Gastrocnemius medialis (tissue), 4 donors: Measurements from ENCODE around the gene PRPF31. TPM values are rescaled to one million over a fixed set of nuclear protein-coding genes. Genes with fewer than 3 reads are reported as not detected.

ENCODE experiments used
- ATAC-seq, 2 donors: fragments of 150-250 bp; one replicate each; pipeline ENCODE4 v1.9.1; 2016
- DNase-seq, 2 donors: peaks; one replicate each; pipeline ENCODE4 v3.0.0-alpha.2; 2019
- H3K27ac ChIP-seq, 4 donors: fragments of 200-600 bp; sonication (generic); 1 replicate in 1 of 4; 2 replicates in 3 of 4; pipeline ENCODE4 v1.5.1; 2016 to 2018; ENCODE audit warnings: mild to moderate bottlenecking in 2 of 4, moderate library complexity in 1 of 4
- H3K27me3 ChIP-seq, 3 donors: fragments of 200-600 bp; sonication (generic) in 2 of 3; 1 replicate in 1 of 3; 2 replicates in 2 of 3; pipeline versions ENCODE4 v1.5.1 to v1.6.0; 2016 to 2019; ENCODE audit warnings: mild to moderate bottlenecking in 1 of 3, moderate library complexity in 1 of 3
- H3K36me3 ChIP-seq, 2 donors: fragments of 200-600 bp; sonication (generic) in 1 of 2; one replicate each; pipeline ENCODE4 v1.5.1; 2017 to 2018
- H3K4me1 ChIP-seq, 2 donors: fragments of 200-600 bp; sonication (generic) in 1 of 2; one replicate each; pipeline ENCODE4 v1.5.1; 2016 to 2017; ENCODE audit warnings: mild to moderate bottlenecking in 2 of 2
- H3K4me3 ChIP-seq, 4 donors: fragments of 200-600 bp; sonication (generic) in 3 of 4; 1 replicate in 1 of 4; 2 replicates in 3 of 4; pipeline ENCODE4 v1.5.1; 2016 to 2019; ENCODE audit warnings: mild to moderate bottlenecking in 2 of 4
- H3K9me3 ChIP-seq, 3 donors: fragments of 200-600 bp; sonication (generic) in 2 of 3; 1 replicate in 1 of 3; 2 replicates in 2 of 3; pipeline ENCODE4 v1.5.1; 2016 to 2019
- POLR2A ChIP-seq, 2 donors: fragments of 450-650 bp; IDR thresholded peaks; one replicate each; pipeline ENCODE4 v1.6.1; 2017; ENCODE audit warnings: antibody characterized with exemption in 2 of 2, mild to moderate bottlenecking in 2 of 2, moderate library complexity in 2 of 2
- in situ Hi-C, 4 donors: fragments of 200-750 bp; cut with MboI; loops; one replicate each; pipeline versions ENCODE4 v1.15.0 to v1.8.0; 2017; ENCODE audit warnings: low sequenced_read_pairs in 4 of 4
- intact Hi-C: fragments of 100-400 bp; cut with DNase I; formaldehyde crosslinking; loops from one replicate; pipeline ENCODE4 v1.15.1; 2023; ENCODE audit warnings: low total_unique reads
- total RNA-seq, 4 donors: library from RNA; depleted of rRNA; stranded (reverse); fragments of >200 nt; gene quantifications; one replicate each; pipeline versions ENCODE4 v1.1.0 to v1.2.3, GENCODE V29; 2016
- TF ChIP-seq, protein P1 (sequence below), 5 experiments: fragments of 450-650 bp in 3 of 5; fragments of 200-600 bp in 2 of 5; sonication (generic) in 2 of 5; IDR thresholded peaks in 4 of 5; conservative IDR thresholded peaks in 1 of 5; 1 replicate in 4 of 5; 2 replicates in 1 of 5; pipeline ENCODE4 v1.5.1; 2016 to 2019; ENCODE audit warnings: antibody characterized with exemption in 5 of 5, mild to moderate bottlenecking in 3 of 5, moderate library complexity in 3 of 5

PRPF31 gene, protein sequence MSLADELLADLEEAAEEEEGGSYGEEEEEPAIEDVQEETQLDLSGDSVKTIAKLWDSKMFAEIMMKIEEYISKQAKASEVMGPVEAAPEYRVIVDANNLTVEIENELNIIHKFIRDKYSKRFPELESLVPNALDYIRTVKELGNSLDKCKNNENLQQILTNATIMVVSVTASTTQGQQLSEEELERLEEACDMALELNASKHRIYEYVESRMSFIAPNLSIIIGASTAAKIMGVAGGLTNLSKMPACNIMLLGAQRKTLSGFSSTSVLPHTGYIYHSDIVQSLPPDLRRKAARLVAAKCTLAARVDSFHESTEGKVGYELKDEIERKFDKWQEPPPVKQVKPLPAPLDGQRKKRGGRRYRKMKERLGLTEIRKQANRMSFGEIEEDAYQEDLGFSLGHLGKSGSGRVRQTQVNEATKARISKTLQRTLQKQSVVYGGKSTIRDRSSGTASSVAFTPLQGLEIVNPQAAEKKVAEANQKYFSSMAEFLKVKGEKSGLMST
- 10 to 100 TPM; 26.6 to 39.4 (median 37.2) TPM for total RNA-seq

DNA sequence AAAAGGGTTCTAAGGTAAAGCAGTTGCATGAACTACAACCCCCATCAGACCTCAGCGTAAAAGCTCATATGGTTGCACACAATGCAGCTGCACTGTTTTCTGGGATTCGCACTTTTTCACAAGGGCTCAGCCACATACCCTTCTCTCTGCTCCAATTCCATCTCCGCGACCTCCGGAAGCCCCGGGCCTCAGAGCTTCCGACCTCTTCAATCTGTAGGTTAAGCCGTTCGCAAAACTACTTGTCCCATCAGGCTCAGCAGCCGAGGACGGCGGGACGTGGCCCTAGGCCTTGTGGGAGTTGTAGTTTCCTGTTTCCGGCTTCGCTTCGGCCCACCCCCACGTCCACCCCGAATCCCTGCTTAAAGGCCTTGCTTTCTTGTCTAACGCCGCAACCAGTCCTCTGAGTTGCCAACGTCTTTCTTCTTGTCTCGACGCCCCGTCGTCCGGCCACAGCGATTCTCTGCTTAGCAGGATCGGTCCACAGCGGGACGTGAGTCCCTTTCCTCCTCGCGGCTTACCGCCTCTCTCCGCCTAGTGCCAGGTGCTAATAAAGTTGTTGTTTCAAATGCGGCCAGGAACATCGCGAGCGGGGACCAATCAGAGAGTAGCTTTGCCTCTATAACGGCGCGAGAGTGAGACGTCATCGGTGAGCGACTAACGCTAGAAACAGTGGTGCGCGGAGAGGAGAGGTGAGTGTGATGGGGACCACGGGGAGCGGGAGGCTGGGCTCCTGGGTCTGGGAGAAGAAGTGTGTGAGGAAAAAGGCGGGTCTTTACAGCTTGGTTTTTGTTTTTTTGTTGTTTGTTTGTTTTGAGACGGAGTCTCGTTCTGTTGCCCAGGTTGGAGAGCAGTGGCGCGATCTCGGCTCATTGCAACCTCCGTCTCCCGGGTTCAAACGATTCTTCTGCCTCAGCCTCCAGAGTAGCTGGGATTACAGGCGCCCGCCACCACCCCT is at the start of gene PRPF31, which contains the start of gene TFPT:
Gene PRPF31 (plus strand): TSS at position 646 of the 955 bp plus-strand sequence. CDS start 2,525 bp downstream, outside the sequence.
Gene TFPT (minus strand): TSS at position 549 of the 955 bp plus-strand sequence. CDS start 388 bp downstream, at position 161.
- in situ Hi-C loops (loop anchor here in 1 of 4 donors (10.0 to 25.0 kb wide), 2 partner anchors 141 to 997 kb away; partner anchors contain the start of gene PPP1R12C), intact Hi-C loops (loop anchor here (1.0 kb wide), 4 partner anchors 13 to 349 kb away; partner anchors contain the start of gene NDUFA3)
- peaks cover 0 to 31% of the 10 kb centered on the region in 2 donors for H3K36me3 ChIP-seq
- no peaks in the 10 kb centered on the region for H3K27me3 ChIP-seq
- peak within 1 kb of the TSS; percentile 87 to 99 (median 90) for H3K27ac ChIP-seq
- peaks cover 21% of the 10 kb centered on the region in 2 donors for H3K4me1 ChIP-seq
- peak; percentile 63 to 76 for TF ChIP-seq POLR2A (IDR thresholded peaks at IDR 0.05)
- TF ChIP-seq, protein P1, sequence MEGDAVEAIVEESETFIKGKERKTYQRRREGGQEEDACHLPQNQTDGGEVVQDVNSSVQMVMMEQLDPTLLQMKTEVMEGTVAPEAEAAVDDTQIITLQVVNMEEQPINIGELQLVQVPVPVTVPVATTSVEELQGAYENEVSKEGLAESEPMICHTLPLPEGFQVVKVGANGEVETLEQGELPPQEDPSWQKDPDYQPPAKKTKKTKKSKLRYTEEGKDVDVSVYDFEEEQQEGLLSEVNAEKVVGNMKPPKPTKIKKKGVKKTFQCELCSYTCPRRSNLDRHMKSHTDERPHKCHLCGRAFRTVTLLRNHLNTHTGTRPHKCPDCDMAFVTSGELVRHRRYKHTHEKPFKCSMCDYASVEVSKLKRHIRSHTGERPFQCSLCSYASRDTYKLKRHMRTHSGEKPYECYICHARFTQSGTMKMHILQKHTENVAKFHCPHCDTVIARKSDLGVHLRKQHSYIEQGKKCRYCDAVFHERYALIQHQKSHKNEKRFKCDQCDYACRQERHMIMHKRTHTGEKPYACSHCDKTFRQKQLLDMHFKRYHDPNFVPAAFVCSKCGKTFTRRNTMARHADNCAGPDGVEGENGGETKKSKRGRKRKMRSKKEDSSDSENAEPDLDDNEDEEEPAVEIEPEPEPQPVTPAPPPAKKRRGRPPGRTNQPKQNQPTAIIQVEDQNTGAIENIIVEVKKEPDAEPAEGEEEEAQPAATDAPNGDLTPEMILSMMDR (IDR thresholded peaks at IDR 0.05 in 4 of 5, conservative IDR thresholded peaks at IDR 0.05 in 1 of 5) = peak in 1 of 5 experiments; percentile 24
- H3K4me3 ChIP-seq = peak within 1 kb of the TSS; percentile 69 to 98 (median 91)
- DNase-seq (peak; percentile 94 to 95), ATAC-seq (peak; percentile 95 to 97)
- H3K9me3 ChIP-seq = no peaks in the 10 kb centered on the region

DNA sequence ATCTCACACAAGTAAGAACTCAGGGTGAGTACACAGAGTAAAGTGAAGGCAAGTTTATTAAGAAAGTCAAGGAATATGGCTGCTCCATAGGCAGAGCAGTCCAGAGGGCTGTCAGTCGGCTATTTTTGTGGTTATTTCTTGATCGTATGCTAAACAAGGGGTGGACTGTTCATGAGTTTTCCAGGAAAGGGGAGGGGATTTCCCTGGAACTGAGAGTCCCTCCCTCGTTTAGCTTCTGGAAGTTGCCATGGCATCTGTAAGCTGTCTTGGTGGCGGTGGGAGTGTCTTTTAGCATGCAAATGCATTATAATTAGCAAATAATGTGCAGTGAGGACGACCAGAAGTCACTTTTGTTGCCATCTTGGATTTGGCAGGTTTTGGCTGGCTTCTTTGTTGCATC is 46.1 kb upstream of the PRPF31 start:
- no peak for ATAC-seq
- DNase-seq = no peak
- Histone ChIP-seq H3K4me1 (no peaks in the 10 kb centered on the region), H3K9me3 (no peaks in the 10 kb centered on the region), H3K27me3 (no peaks in the 10 kb centered on the region), H3K4me3 (no peak overlapping the region), H3K27ac (no peak overlapping the region), H3K36me3 (no peaks in the 10 kb centered on the region)
- in situ Hi-C loops (no loop called here), intact Hi-C loops (no loop called here)
- no peak for TF ChIP-seq POLR2A (IDR thresholded peaks at IDR 0.05)
- TF ChIP-seq, protein P1 (IDR thresholded peaks at IDR 0.05 in 4 of 5, conservative IDR thresholded peaks at IDR 0.05 in 1 of 5) = no peak

DNA sequence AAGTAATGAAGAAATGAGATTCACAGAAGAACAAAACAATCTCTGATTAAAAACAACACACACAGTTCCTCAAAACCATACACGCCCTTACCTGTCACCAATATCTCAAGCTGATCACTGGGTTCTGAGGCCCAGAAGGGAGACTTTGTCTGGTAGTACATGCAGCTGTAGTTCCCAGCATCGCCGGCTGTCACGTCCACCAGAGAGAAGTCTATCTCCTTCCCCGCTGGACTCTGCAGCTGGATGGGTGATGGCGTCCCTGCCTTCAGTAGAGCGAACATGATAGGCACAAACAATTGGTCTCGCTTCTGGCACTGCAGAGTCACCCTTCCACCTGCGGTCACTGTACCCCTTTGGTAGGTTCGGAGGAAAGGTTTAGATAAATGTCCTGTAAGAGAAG is 41.7 kb upstream of the PRPF31 start:
- intact Hi-C loops = no loop called here
- no peak overlapping the region for H3K4me3 ChIP-seq
- H3K36me3 ChIP-seq = no peaks in the 10 kb centered on the region
- no peak for TF ChIP-seq POLR2A (IDR thresholded peaks at IDR 0.05)
- TF ChIP-seq, protein P1 (IDR thresholded peaks at IDR 0.05 in 4 of 5, conservative IDR thresholded peaks at IDR 0.05 in 1 of 5) = no peak
- in situ Hi-C loops = no loop called here
- H3K4me1 ChIP-seq = no peaks in the 10 kb centered on the region
- ATAC-seq = no peak
- H3K9me3 ChIP-seq = no peaks in the 10 kb centered on the region
- H3K27ac ChIP-seq = no peak overlapping the region
- no peaks in the 10 kb centered on the region for H3K27me3 ChIP-seq
- no peak for DNase-seq

DNA sequence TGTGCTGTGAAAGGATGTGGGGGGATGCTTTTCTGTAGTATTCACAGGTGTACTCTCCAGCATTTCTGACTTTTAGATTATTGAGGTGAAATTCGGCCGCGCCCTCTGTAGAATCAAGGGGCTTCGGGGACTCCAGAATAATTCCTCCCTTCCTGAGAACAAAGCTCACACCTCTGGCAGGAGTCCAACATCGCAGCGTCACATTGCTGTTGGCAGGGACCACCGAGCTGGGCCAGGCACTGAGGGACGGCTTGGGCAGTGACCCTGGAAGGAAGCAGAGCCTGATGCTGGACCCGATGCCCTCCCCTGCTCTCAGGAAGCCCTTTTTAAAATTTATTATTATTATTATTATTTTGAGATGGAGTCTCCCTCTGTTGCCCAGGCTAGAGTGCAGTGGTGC is 40.7 kb upstream of the PRPF31 start:
- DNase-seq (no peak), ATAC-seq (no peak)
- Histone ChIP-seq H3K36me3 (no peaks in the 10 kb centered on the region), H3K9me3 (no peaks in the 10 kb centered on the region), H3K27me3 (no peaks in the 10 kb centered on the region), H3K4me3 (no peak overlapping the region), H3K27ac (no peak overlapping the region), H3K4me1 (no peaks in the 10 kb centered on the region)
- intact Hi-C loops = no loop called here
- TF ChIP-seq POLR2A (IDR thresholded peaks at IDR 0.05) = no peak
- TF ChIP-seq, protein P1 (IDR thresholded peaks at IDR 0.05 in 4 of 5, conservative IDR thresholded peaks at IDR 0.05 in 1 of 5) = no peak
- in situ Hi-C loops = no loop called here
